HEK293 (cell line): ENCODE data around the gene LRP3.
A peak's percentile ranks its signal among the peaks of the same experiment; 100 is the strongest.

Source experiments
- GLIS2 ChIP-seq: fragments of 450-650 bp; formaldehyde crosslinking; IDR thresholded peaks from 2 replicates; pipeline ENCODE4 v1.5.1; 2016; ENCODE audit warnings: missing biosample characterization, missing genetic modification characterization
- KLF10 ChIP-seq: fragments of 450-650 bp; IDR thresholded peaks from 2 replicates; pipeline ENCODE4 v1.5.1; 2018; ENCODE audit warnings: missing biosample characterization, mild to moderate bottlenecking, missing genetic modification characterization
- KLF16 ChIP-seq: fragments of 450-650 bp; formaldehyde crosslinking; IDR thresholded peaks from 2 replicates; pipeline ENCODE4 v1.5.1; 2017; ENCODE audit warnings: missing biosample characterization, missing genetic modification characterization
- KLF7 ChIP-seq: fragments of 450-650 bp; formaldehyde crosslinking; IDR thresholded peaks from 2 replicates; pipeline ENCODE4 v1.5.1; 2016; ENCODE audit warnings: missing biosample characterization, missing genetic modification characterization, borderline replicate concordance
- PATZ1 ChIP-seq: fragments of 450-650 bp; formaldehyde crosslinking; IDR thresholded peaks from 2 replicates; pipeline ENCODE4 v1.5.1; 2016; ENCODE audit warnings: missing biosample characterization, missing genetic modification characterization
- PRDM4 ChIP-seq: fragments of 450-650 bp; formaldehyde crosslinking; IDR thresholded peaks from 2 replicates; pipeline ENCODE4 v1.5.1; 2017; ENCODE audit warnings: missing biosample characterization, missing genetic modification characterization
- REST ChIP-seq: fragments of 450-650 bp; formaldehyde crosslinking; IDR thresholded peaks from 2 replicates; pipeline ENCODE4 v1.5.1; 2016; ENCODE audit warnings: missing biosample characterization, missing genetic modification characterization
- TRIM28 ChIP-seq: IDR thresholded peaks from 2 replicates; pipeline ENCODE4 v1.6.1; 2011; ENCODE audit warnings: low read length, control low read depth, borderline replicate concordance
- ZBTB17 ChIP-seq: fragments of 450-650 bp; formaldehyde crosslinking; IDR thresholded peaks from 2 replicates; pipeline ENCODE4 v1.5.1; 2016; ENCODE audit warnings: missing biosample characterization, missing genetic modification characterization
- ZBTB26 ChIP-seq: fragments of 450-650 bp; formaldehyde crosslinking; optimal IDR thresholded peaks from 2 replicates; pipeline ENCODE3; 2016; ENCODE audit warnings: missing biosample characterization, mild to moderate bottlenecking, missing genetic modification characterization
- ZEB2 ChIP-seq: fragments of 450-650 bp; formaldehyde crosslinking; IDR thresholded peaks from 2 replicates; pipeline ENCODE4 v1.5.1; 2016; ENCODE audit warnings: missing biosample characterization, missing genetic modification characterization
- ZNF16 ChIP-seq: fragments of 450-650 bp; formaldehyde crosslinking; IDR thresholded peaks from 2 replicates; pipeline ENCODE4 v1.5.1; 2016; ENCODE audit warnings: low read depth, missing biosample characterization, missing genetic modification characterization
- ZNF449 ChIP-seq: fragments of 450-650 bp; formaldehyde crosslinking; IDR thresholded peaks from 2 replicates; pipeline ENCODE4 v1.5.1; 2017; ENCODE audit warnings: missing biosample characterization, mild to moderate bottlenecking, missing genetic modification characterization, moderate library complexity
- ZNF521 ChIP-seq: fragments of 450-650 bp; formaldehyde crosslinking; IDR thresholded peaks from 2 replicates; pipeline ENCODE4 v1.5.1; 2017; ENCODE audit warnings: missing biosample characterization, mild to moderate bottlenecking, missing genetic modification characterization
- ZNF596 ChIP-seq: fragments of 450-650 bp; IDR thresholded peaks from 2 replicates; pipeline ENCODE4 v1.5.0; 2018; ENCODE audit warnings: missing biosample characterization, mild to moderate bottlenecking, missing genetic modification characterization, moderate library complexity
- ZNF639 ChIP-seq: fragments of 450-650 bp; formaldehyde crosslinking; IDR thresholded peaks from 2 replicates; pipeline ENCODE4 v1.5.1; 2016; ENCODE audit warnings: missing biosample characterization, missing genetic modification characterization
- ZNF776 ChIP-seq: fragments of 450-650 bp; formaldehyde crosslinking; IDR thresholded peaks from 2 replicates; pipeline ENCODE4 v1.5.0; 2017; ENCODE audit warnings: missing biosample characterization, missing genetic modification characterization, borderline replicate concordance
- ZNF830 ChIP-seq: fragments of 450-650 bp; IDR thresholded peaks from 2 replicates; pipeline ENCODE4 v1.5.0; 2018; ENCODE audit warnings: missing biosample characterization, missing genetic modification characterization, low read depth, mild to moderate bottlenecking, moderate library complexity
- ZNF837 ChIP-seq: fragments of 450-650 bp; formaldehyde crosslinking; IDR thresholded peaks from 2 replicates; pipeline ENCODE4 v1.5.1; 2016; ENCODE audit warnings: missing biosample characterization, missing genetic modification characterization
- ZSCAN16 ChIP-seq: fragments of 450-650 bp; formaldehyde crosslinking; IDR thresholded peaks from 2 replicates; pipeline ENCODE4 v1.5.1; 2016; ENCODE audit warnings: missing biosample characterization, missing genetic modification characterization

The LRP3 gene

GRCh38 chr19:33193865-33194362, at the start of gene LRP3 (continued):
- TF ChIP-seq PRDM4 (tag by site-specific recombination), result no peak
- TF ChIP-seq KLF10, result no peak
- TF ChIP-seq ZBTB26, result peak; percentile 62
- TF ChIP-seq PATZ1 (tag by site-specific recombination), result peak; percentile 41; the same call in 1 of the 2 replicates
- TF ChIP-seq ZNF776 (tag by site-specific recombination), result no peak
- TF ChIP-seq KLF7 (tag by site-specific recombination), result no peak
- no peak for TF ChIP-seq KLF16 (tag by site-specific recombination)
- TF ChIP-seq REST (tag by site-specific recombination), result peak; percentile 49
- TF ChIP-seq ZEB2, result 0 out of 2 replicates have a peak, but pooled peaks have one; percentile 26
- TF ChIP-seq GLIS2 (tag by site-specific recombination), result peak; percentile 67; the same call in 1 of the 2 replicates
- TF ChIP-seq ZNF449 (tag by site-specific recombination), result no peak
- no peak for TF ChIP-seq ZNF837
- TF ChIP-seq ZNF521 (tag by site-specific recombination), result no peak
- TF ChIP-seq ZNF596 (tag by site-specific recombination), result no peak
- no peak for TF ChIP-seq ZNF830 (tag by site-specific recombination)
- TF ChIP-seq ZBTB17 (tag by site-specific recombination), result no peak
- no peak for TF ChIP-seq ZNF639 (tag by site-specific recombination)
- no peak for TF ChIP-seq ZSCAN16 (tag by site-specific recombination)
- no peak for TF ChIP-seq TRIM28
- no peak for TF ChIP-seq ZNF16 (tag by site-specific recombination)
